WERI-Rb-1 (cell line): ENCODE data around the gene FOSL2.

Source experiments
- DNase-seq: peaks from one replicate; pipeline ENCODE4 v3.0.0-alpha.2; 2020
- H3K27ac ChIP-seq: fragments of 250-450 bp; sonication (Bioruptor Pico); 2 replicates; pipeline ENCODE4 v1.5.1; 2020; ENCODE audit warnings: mild to moderate bottlenecking, moderate library complexity
- H3K27me3 ChIP-seq: fragments of 250-450 bp; sonication (Bioruptor Pico); 2 replicates; pipeline ENCODE4 v1.5.1; 2021; ENCODE audit warnings: mild to moderate bottlenecking, low read depth, moderate library complexity; ENCODE audit not compliant: insufficient read depth, severe bottlenecking
- H3K36me3 ChIP-seq: fragments of 250-450 bp; sonication (Bioruptor Pico); 2 replicates; pipeline ENCODE4 v1.5.1; 2020; ENCODE audit warnings: mild to moderate bottlenecking, moderate library complexity
- H3K4me3 ChIP-seq: 2 replicates; pipeline ENCODE4 v1.5.1; 2011; ENCODE audit warnings: low read depth, mild to moderate bottlenecking, control low read depth, low read length
- H3K9me3 ChIP-seq: fragments of 250-450 bp; sonication (Bioruptor Pico); 2 replicates; pipeline ENCODE4 v1.5.1; 2021; ENCODE audit warnings: mild to moderate bottlenecking, moderate library complexity; ENCODE audit not compliant: severe bottlenecking
- CTCF ChIP-seq: IDR thresholded peaks from 2 replicates; pipeline ENCODE4 v1.5.1; 2011; ENCODE audit warnings: low read depth, mild to moderate bottlenecking, control low read depth, inconsistent platforms, low read length

The FOSL2 gene

DNA sequence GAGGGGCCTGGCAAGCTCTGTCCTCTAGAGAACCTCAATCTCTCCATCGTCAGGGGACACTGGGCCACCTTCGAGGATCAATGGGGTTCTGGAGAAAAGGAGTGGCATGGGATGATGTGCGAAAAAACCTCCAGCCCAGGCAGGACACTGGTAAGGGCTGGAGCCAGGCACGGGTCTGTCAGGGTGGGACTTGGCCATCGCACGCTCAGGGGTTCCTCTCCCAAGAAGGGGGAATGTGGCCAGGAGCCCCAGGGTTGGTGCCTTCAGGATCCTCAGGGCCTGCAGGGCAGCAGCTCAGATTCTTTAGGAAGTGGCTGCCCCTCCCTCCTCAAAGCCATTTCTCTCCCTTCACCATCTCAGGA lies 56.4 kb downstream of the FOSL2 start:
- no peaks in the 10 kb centered on the region for H3K27me3 ChIP-seq
- H3K4me3 ChIP-seq, result no peak overlapping the region
- TF ChIP-seq CTCF, result no peak
- H3K27ac ChIP-seq, result no peak overlapping the region
- no peak for DNase-seq
- no peaks in the 10 kb centered on the region for H3K36me3 ChIP-seq
- H3K9me3 ChIP-seq, result no peaks in the 10 kb centered on the region

- TF ChIP-seq CTCF, result no peak
- Histone ChIP-seq H3K36me3 (no peaks in the 10 kb centered on the region), H3K4me3 (no peak overlapping the region), H3K9me3 (no peaks in the 10 kb centered on the region), H3K27me3 (no peaks in the 10 kb centered on the region), H3K27ac (no peak overlapping the region)
- DNase-seq, result no peak
Measured at GRCh38 chr2:28449488-28450395, 57.1 kb downstream of the FOSL2 start.

DNA sequence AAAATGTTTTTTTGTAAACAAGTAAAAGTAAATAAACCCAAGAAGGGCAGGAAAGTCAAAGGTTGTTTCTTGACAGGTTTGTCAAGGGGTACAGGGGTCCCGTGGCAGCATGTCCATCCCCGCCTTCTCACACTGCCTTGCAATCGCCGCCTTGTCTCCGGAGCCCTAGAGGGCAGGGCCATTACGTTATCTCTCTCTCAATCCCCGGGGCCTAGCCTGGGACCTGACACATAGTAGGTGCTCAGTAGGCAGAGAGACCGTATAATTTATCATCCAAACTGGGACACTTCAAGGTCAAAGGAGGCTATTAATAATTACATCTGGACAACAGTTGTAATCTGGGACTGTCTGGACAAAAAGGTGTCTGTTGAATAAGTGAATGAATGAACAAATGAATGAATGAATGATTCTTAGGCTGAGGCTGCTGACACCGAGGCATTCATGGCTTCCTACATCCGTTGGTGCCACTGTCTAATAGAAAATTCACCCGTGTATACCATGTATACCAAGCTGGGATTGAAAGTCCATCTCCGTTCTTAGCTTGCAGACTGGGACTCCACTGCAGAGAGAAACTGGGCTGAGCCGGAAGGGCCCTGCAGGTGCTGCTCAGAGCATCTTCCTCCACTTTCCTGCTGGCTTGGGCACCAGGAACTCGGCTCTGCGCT lies 58.4 kb downstream of the FOSL2 start:
- H3K9me3 ChIP-seq, result no peaks in the 10 kb centered on the region
- no peaks in the 10 kb centered on the region for H3K27me3 ChIP-seq
- no peaks in the 10 kb centered on the region for H3K36me3 ChIP-seq
- no peak overlapping the region for H3K4me3 ChIP-seq
- TF ChIP-seq CTCF, result no peak
- no peak overlapping the region for H3K27ac ChIP-seq
- no peak for DNase-seq

DNA sequence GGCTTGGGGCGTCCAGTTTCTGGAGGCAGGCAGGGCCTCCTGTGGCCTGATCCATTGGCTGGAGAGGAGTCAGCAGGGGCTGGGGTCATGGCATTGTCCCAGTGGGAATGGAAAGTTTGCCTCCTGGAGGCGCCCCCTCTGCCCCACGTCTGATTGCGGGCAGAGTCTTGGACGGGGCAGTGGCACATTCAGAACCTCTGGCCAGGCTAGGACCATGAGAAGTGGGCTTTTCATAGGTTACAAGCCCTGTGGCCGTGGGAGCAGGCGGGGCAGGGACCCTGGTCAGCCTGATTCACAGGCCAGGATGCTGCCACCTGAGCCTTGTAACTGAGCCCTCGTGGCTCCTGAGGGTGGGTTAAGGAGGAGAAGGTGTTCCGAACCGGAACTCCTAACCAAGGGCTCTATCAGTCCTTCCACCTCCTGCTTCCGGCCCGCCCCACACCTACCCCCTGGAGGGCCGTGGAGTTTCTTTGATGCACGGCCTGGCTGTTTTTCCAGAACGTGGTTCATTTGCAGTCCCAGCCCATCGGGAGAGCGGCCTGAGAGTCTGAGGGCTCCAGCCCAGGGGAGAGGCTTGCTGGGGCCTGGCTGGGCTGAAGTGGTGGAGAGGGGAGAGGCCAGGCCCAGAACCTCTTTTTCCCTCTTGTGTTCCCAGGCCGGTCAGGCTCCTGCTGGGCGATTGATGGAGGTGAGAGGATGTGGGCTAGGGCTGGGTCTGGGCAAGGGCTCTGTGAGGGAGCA lies 59.3 kb downstream of the FOSL2 start:
- no peaks in the 10 kb centered on the region for H3K9me3 ChIP-seq
- no peak for DNase-seq
- no peak for TF ChIP-seq CTCF
- no peak overlapping the region for H3K4me3 ChIP-seq
- no peaks in the 10 kb centered on the region for H3K36me3 ChIP-seq
- H3K27ac ChIP-seq, result no peak overlapping the region
- H3K27me3 ChIP-seq, result no peaks in the 10 kb centered on the region

- no peaks in the 10 kb centered on the region for H3K36me3 ChIP-seq
- TF ChIP-seq CTCF, result peak; percentile 99
Measured at GRCh38 chr2:28452534-28453081, 60.0 kb downstream of the FOSL2 start.

More at GRCh38 chr2:28452534-28453081, 60.0 kb downstream of the FOSL2 start:
- no peak overlapping the region for H3K27ac ChIP-seq
- peak; percentile 75 for DNase-seq
- no peaks in the 10 kb centered on the region for H3K9me3 ChIP-seq
- H3K4me3 ChIP-seq, result no peak overlapping the region
- no peaks in the 10 kb centered on the region for H3K27me3 ChIP-seq
